ENCODE data around the gene ETV1.

ETV1 gene

GRCh38 chr7:13989126-13989948, at the start of gene ETV1:
TSS of gene ETV1 (minus strand) at chr7:13989666. CDS start at chr7:13989052, 614 bp downstream.
- no peak for DNase-seq

GRCh38 chr7:14024406-14024805, 34.9 kb upstream of the ETV1 start:
- DNase-seq: no peak

DNA sequence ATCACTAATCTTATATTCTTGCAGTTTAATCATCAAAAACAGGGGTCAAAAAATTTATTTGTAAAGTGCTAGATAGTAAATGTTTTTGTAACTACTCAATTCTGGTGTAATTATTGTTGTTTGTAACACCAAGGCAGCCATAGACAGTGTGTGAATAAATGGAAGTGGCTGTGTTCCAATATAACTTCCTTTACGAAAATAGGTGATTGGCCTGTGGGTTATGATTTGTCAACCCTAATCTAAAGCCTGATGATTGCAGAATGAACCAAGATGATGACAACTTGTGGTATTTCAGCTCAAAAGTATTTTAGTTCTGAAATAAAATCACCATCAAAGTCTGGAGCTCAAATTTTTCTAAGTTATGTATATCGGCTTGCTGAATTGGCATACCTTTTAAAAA, 34.4 kb upstream of the ETV1 start:
- DNase-seq: no peak

GRCh38 chr7:14023342-14023741, 33.9 kb upstream of the ETV1 start:
- DNase-seq: no peak

DNA sequence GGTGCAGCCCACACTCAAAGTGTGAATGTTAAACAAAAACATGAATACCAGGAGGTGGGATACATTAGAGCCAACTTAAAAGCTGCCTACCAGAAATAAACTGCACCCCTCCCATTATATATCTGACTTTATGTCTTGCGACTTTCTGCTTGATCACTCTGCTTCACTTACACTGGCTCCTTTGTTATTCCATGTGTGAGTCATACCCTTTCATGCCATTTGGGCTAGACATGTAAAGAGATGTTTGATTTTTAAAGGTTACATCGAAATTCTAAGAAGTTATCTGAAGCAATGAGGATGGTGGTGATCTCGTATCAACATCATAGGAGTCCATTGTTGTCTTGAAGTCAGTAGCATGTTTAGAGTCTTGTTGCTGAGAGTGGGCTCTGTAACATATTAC, 31.6 kb upstream of the ETV1 start:
- DNase-seq: no peak

DNA sequence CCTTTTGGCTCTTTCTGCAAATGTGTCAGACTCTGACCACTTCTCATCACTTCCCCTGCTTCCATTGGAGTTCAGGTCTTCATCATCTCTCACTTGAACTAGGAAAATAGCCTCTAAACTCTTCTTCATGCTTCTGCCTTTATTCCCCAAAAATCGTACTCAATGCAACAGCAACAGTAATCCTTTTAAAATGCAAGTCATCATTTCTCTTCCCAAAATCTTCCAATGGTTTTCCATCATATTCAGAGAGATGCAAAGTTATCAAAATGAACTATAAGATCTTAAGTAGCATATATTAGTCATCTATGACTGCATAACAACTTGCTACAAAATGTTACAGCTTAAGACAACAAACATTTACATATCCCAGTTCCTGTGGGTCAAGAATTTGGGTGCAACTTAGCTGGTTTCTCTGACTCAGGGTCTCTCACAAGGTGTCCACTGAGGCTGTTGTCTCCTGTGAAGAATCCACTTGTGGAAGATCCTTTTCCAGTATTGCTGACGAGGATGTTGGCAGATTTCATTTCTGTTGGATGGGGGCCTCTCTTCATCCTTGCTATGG, 31.0 kb upstream of the ETV1 start:
- DNase-seq: no peak

DNA sequence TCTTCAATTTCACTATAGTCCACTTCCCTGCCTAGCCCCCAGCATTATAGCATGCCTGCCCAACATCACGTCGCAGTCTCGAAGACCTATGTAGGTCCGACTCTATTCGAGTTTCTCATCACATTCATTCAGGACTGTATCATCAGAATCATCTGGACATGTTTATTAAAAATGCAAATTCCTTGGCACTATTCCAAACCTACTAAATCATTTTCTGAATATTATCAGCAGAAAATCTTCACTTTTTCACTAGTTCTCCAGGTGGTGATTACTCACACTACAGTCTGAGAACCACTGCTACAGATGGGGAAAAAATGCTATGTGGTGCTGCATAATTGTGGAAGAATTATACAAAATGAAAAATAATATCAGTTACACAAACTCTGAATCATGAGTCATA, 29.3 kb upstream of the ETV1 start:
- DNase-seq: no peak

DNA sequence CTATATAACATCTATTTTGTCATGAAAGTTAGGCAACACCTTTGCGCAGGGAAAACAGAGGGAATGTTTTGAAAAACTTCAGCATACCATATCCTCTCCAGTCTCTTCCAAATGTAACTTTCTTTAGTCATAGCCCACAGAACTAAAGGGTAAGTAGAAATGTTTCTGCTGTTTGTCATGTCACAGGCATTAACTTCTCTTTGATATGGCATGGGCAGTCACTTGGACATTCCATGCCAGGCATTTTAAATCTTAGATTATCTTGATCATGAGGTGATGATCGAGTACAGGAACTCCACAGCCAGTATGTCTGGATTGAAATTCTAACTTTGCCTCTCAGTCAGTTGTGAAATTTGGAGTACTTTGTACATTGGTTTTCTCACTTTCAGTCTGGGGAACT, 27.5 kb upstream of the ETV1 start:
- DNase-seq: no peak

- DNase-seq: no peak
These were observed 24.4 kb upstream of the ETV1 start for GRCh38 chr7:14013898-14014297.

DNA sequence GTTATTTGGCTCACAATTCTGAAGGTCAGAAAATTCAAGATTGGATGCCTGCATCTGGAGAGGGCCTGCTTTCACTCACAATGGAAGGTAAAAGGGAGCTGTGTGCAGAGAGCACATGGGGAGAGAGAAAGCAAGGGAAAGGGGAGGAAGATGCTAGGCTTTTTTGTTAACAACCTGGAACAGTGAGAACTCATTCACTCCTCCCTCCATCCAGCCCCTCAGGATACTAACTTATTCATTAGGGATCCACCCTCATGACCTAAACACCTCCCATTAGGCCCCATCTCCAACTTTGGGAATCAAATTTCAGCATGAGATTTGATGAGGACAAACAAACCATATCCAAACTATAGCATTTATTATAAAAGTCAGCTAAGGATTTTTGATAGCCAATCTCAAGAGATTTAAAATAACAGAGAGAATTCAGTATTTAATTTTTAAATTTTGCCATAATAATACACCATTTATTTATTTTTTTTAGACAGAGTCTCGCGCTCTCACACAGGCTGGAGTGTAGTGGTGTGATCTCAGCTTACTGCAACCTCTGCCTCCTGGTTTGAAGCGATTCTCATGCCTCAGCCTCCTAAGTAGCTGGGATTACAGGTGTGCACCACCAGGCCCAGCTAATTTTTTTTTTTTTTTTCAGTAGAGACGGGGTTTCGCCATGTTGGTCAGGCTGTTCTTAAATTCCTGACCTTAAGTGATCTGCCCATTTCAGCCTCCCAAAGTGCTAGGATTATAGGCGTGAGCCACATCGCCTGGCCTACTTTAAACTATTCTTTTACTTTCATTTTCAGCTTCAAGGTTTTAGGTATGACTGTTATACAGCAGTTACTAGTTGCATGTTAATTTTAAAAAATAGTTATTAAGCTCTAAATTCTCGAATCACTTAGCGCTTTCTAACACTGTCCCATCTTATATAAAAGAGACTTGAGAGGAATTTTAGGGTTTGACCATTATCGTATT, 20.3 kb upstream of the ETV1 start:
- DNase-seq: no peak

DNA sequence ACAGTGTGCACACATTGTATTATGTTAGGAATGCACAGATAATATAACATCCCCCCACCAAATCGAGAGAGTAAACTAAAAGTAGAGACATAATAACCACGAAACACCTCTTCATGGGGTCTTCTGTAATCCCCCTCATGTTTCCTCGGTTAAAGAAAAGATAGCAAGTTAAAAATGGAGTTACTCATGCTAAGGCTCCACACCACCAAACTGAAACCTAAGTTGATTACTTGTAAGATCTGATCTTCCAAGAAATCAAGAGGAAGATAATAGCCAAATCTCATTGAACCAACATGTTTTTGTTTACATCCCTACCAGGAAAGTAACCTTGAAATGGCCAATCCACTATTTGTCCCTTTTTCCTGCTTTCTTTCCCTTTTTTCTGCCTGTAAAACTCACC, 11.7 kb upstream of the ETV1 start:
- DNase-seq: no peak

- DNase-seq: no peak
These were observed 10.8 kb upstream of the ETV1 start for GRCh38 chr7:14000247-14000646.

- DNase-seq: no peak
These were observed 9.4 kb upstream of the ETV1 start for GRCh38 chr7:13998866-13999265.

DNA sequence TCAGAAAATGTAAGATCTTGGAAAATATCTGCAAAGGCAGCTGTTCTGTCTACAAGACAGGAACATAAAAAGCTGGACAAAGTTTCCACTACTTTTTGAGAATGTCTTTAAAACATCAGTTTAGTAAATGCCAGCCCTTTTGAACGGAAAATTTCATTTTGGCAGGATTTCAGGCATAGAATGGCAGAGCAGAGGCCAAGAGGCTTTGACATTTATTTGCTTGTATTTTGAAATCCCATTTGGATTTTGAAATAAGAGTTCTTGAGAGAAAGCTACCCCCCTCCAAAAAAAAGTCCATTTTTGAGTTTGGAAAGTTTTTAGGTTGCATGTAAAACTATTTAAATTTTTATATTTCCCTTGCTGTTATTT, 3.1 kb upstream of the ETV1 start:
- DNase-seq: no peak

DNA sequence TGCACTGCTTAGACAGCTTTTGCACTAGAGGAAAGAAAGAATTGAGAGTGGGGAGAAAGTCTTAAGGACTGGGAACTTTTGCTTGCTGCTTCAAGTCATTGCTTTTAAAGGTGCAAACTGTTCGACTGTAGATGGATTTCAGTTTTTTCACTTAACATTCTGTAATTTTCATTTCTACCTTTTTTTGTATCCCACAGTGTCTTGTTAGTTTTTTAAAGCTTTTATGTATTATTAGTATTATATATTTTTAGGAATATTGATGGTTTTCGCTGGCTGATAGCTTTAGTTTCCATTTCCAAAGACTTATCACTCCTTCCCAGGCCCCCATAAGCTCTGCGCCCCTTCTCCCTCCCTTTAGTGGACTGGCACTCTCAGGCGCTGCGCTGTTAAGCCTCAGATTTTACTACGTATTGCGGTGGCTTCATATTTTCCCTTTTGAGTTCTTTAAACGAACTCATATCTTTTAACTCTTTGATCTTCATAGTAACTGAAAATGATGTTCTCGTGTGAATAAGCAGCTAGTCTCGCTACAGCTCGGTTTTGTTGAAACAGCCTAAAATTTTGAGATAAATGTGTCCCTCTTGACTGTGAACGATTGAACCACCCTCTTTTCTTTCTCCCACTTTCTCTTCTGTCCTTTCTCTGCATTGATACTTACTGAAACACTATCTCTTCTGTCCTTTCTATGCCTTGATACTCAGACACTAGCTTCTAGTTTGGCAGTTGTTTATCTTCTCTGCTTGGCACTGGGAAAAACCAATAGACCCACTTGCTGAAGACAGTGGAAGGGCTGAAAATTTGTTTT, 2.5 kb upstream of the ETV1 start:
- no peak for DNase-seq

DNA sequence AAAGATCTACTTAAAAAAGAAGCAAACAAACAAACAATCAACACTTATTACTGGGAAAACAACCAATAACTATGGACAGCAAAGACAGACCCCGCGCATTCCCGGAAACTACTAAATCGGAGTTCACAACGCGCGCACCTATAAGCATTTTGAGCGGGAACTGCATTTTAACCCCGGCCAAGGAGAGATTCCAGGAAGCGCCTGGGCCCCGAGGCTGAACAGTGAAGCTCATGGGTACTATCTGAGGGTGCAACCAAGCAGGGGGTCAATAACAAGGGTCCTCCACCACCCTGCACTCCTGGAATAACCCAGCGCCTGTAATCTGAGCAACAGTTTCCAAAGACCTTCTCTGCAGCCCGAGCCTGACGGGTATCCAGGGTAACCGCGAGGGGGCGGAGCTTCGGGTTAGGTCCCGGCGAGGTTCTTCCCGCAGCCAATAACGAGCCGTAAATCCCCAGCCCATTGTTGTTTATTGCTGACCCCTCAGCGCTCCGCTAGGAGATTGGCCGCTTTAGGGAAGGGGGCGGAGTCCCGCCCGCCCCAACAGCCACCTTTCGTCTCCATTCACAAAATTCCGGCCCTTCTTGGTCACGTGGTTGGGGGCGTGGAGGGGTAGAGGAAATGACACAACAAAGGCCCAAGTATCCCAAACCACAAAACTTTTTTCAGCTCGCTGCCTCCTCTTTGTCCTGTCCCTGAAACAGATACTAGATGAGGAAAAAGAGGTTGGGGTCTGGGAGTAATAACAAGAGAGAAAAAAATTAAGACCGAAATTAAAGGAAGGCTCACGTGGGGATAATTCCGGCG, 1.7 kb upstream of the ETV1 start:
- DNase-seq: peak in 1 of 2 donors; percentile 32

DNA sequence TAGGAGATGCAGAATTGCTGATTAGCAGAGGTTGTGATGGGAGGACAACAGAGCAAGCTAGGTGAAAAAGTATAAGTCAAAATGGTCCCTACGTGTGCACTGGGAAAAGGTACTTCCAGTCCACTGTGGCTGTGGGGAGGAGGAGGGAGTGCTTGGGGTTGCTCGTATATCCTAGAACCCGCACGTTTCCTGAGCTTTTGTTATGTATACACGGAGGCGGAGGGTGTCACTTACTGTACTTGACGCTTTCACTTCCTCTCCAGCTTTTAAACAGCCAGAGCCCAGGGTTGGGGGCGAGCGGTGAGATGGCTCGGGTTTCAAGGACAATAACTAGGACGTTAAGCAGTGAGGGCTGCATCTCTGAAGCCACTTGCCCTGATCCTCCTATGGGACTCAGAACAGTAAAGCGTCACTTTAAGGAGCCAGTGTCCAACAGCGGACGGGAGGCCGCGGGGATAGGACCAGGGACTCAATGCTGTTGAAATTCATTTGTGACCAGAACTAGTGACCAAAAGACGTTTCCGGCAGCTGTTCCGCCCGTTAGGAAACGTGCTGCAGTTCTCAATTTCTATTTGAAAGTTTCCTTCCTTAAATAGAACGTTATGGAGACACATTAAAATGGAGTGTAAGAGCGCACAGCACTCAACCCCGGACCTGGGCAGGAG, 985 bp upstream of the ETV1 start:
- DNase-seq: peak in 1 of 2 donors; percentile 4

DNA sequence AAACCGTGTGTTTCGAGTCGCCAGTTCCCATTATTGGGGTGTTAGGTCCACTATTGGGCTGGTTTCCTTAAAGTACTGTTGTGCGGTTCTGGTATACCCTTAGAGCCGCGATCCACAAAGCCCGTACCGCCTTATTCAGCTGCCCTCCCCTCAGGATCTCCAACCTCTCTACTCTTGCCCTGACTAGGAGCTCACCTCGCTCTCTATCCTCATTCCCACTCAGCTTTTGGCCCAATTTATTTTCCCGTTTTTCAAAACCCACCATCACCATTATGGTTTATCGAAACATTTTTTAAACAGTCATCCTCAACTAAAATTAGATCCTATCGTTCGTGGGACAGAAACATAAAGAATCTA, 461 bp upstream of the ETV1 start:
- DNase-seq: no peak

- no peak for DNase-seq
These were observed 738 bp downstream of the ETV1 start for GRCh38 chr7:13988731-13989125.

- no peak for DNase-seq
These were observed 1.4 kb downstream of the ETV1 start for GRCh38 chr7:13988065-13988464.

- no peak for DNase-seq
These were observed 2.1 kb downstream of the ETV1 start for GRCh38 chr7:13987395-13987794.
